Measurements from ENCODE around the gene KCNK4.
"Not testable (repeated sequence)": the region's sequence is repeated elsewhere in the genome, so short reads cannot be mapped to it uniquely, and the experiment has no call there.

The KCNK4 gene

DNA sequence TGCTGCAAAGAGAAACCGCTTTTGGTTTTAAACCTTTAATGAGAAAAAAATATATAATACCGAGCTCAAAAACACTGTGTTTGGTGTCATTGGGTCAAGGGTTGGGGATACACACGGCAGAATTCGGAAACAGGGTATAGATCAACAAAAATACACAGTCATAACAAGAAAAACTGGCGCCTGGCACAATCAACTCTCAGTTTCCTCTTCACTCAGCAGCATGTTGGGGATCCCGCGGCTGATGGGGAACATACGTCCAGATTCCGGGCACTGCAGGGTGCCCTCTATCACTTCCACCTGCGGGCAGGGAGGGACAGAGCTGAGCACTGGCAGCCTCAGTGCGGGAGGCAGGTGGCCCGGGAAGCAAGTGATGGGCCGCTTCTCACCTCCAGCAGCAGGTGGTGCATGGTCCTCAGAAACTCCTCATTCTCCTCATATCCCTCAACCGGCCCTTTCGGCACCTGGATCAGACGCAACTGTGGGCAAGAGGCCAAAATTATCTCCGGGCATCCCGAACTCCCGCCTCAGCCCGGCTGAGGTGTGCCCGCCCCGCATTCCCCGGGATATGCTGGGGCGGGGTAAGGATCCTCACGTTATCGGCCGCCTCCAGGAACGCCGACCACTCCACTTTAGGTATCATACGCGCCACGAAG, 25.7 kb downstream of the KCNK4 start:
- DNase-seq = peak in 6 of 42 donors; percentile 14 to 44 (median 30)

DNA sequence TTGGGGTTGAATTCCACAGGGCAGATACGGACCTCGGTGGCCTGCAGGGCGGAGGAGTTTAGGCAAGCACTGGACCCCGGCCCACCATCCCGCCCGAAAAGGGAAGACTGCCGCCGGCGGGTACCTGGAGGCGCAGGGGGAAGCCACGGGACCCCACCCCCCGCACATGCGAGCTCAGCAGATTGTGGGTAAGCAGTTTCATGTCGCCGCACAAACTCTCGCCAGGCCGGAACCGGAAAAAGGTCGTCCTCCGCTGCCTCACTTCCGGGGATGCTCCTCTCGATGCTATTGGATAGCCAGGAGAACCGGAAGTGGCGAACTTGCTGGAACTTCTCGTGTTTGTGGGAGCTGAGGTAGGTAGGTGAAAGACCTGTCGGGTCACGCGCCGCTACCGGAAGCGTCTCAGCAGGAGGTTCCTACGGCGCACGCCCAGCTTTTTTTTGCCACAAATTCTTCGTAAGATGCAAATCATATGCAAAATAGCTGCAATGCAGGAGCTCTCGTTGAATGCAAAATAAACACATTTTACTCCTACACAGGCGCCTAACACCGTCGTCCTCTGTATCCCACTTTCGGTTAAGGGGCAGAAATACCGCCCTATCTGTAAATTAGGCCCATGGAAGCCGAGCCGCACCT, 26.3 kb downstream of the KCNK4 start, which contains the start of gene TRMT112:
Gene TRMT112 (minus strand): TSS at position 235 of the 636 bp plus-strand sequence. CDS start 33 bp downstream, at position 202.
- peak; percentile 93 to 99 (median 98) for DNase-seq
- intact Hi-C loops (cut with DNase I) = loop anchor here (5.0 kb wide), 1 partner anchor 40 kb away; the partner anchor contains the start of gene RPS6KA4

More for the DNA sequence above, 25.7 kb downstream of the KCNK4 start:
- intact Hi-C loops (cut with DNase I) = loop anchor here (5.0 kb wide), 1 partner anchor 41 kb away; the partner anchor contains the start of gene RPS6KA4

DNA sequence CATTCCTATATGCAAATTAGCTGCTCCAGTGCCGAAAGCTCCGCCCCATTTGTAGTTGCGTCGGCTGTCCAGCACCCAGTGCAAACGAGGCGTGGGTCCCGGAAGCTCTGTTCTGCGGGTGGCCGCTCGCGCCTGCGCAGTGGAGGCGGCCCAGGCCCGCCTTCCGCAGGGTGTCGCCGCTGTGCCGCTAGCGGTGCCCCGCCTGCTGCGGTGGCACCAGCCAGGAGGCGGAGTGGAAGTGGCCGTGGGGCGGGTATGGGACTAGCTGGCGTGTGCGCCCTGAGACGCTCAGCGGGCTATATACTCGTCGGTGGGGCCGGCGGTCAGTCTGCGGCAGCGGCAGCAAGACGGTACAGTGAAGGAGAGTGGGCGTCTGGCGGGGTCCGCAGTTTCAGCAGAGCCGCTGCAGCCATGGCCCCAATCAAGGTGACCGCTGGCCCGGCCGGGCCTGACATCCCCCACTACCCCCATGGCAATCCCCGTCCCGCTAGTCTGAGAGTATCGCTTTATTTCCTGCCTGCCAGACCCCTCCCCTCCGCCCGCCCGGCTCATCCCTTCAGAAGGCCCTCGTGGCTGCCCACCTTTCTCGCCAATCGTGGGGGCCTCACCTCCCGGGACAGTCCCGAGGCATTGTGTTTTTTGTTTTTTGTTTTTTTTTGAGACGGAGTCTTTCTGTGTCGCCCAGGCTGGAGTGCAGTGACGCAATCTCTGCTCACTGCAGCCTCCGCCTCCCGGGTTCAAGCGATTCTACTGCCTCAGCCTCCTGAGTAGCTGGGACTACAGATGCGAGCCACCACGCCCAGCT, 27.1 kb downstream of the KCNK4 start, which contains the start of gene PRDX5:
Gene PRDX5 (plus strand): TSS at position 161 of the 805 bp plus-strand sequence. CDS start 95 bp downstream, at position 256.
- intact Hi-C loops (cut with DNase I) = loop anchor here (5.0 kb wide), 1 partner anchor 39 kb away; the partner anchor contains the start of gene RPS6KA4
- peak; percentile 94 to 99 (median 97) for DNase-seq

DNA sequence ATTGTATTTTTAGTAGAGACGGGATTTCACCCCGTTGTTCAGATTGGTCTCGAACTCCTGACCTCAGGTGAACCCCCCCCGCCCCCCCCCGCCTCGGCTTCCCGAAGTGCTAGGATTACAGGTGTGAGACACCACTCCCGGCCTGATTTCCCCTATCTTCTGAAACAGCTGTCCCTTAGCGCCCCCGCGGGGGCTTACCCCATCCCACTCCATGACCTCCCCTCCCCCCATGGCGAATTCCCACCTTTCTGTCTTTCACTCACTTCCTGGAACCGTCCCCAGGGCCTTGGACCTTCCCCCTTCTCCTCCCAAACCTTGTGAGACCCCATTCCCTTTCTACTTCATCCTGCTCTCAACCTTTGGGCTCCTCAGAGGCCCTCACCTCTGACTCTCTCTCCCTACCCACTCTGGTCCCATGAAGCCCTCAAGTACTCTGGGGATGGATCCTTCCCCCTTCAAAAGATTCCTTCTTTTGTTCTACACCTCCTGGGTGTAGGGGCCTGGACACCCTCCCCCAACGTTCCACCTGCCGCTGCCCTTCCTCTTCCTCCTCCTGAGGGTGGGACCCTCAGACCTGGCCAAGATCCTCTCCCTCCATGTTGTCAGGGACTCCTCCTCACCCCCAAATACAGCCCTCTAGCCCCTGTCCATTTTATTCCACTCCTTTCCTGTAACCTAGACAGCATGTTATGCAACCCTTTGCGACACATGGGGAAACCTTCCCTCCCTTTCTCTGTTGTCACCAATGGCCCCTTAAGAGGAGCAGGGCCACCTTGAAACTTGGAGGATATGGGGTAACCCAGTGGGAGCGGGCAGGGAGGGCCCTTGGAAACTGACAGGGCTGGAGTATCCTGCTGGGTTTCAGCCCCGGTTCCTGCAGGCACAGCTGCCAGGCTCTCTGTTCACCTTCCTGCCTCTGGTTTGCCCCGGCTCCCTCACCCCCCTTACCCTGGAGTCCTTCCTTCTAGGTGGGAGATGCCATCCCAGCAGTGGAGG, 28.0 kb downstream of the KCNK4 start:
- intact Hi-C loops (cut with DNase I) = loop anchor here (5.0 kb wide), 1 partner anchor 38 kb away; the partner anchor contains the start of gene RPS6KA4
- no peak for DNase-seq

DNA sequence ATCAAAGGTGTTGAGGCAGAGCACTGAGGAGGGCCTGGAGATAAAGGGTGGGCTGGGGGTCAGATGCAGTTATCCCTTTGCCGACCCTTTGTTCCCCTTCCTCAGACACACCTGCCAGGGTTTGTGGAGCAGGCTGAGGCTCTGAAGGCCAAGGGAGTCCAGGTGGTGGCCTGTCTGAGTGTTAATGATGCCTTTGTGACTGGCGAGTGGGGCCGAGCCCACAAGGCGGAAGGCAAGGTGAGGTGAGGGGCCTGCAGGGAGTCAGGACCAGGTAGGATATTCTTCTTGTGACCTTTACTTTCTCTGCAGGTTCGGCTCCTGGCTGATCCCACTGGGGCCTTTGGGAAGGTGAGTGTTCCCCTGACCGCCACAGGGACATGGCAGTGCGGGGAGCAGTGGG, 29.5 kb downstream of the KCNK4 start:
- no peak for DNase-seq
- intact Hi-C loops (cut with DNase I) = no loop called here

DNA sequence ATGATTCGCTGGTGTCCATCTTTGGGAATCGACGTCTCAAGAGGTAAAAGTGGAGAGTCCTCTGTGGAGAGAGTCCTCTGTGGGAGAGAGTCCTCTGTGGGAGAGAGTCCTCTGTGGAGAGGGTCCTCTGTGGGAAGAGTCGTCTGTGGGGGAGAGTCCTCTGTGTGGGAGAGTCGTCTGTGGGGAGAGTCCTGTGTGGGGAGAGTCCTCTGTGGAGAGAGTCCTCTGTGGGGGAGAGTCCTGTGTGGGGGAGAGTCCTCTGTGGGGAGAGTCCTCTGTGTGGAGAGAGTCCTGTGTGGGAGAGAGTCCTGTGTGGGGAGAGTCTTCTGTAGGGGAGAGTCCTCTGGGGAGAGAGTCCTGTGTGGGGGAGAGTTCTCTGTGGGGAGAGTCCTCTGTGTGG, 29.9 kb downstream of the KCNK4 start:
- no peak for DNase-seq
- intact Hi-C loops (cut with DNase I) = no loop called here

DNA sequence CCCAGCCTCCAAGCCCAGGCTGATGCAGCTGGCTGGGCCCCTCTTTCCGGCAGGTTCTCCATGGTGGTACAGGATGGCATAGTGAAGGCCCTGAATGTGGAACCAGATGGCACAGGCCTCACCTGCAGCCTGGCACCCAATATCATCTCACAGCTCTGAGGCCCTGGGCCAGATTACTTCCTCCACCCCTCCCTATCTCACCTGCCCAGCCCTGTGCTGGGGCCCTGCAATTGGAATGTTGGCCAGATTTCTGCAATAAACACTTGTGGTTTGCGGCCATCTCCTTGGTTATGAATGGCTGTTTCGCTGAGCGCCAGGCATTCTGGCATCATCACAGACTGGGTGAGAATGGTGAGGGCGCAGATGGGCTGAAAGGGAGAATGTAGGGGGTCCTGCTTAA, 30.4 kb downstream of the KCNK4 start:
- intact Hi-C loops (cut with DNase I) = no loop called here
- no peak for DNase-seq

DNA sequence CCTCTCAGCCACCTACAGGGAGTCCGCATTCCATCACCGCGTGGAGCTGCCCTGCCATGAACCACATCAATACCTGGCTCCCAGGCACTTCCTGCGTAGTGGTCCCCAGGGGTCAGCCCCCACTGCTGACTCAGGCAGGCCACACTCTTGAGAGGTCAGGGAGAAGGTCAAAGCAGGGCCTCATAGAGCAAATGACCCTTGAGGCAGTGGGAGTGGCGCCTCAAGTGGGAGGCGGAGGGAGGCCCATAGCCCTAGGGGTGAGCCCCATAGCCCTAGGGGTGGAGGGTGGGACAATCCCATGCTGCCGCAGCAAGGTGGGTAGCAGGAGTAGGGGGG, 31.8 kb downstream of the KCNK4 start:
- DNase-seq = no peak
- intact Hi-C loops (cut with DNase I) = no loop called here

DNA sequence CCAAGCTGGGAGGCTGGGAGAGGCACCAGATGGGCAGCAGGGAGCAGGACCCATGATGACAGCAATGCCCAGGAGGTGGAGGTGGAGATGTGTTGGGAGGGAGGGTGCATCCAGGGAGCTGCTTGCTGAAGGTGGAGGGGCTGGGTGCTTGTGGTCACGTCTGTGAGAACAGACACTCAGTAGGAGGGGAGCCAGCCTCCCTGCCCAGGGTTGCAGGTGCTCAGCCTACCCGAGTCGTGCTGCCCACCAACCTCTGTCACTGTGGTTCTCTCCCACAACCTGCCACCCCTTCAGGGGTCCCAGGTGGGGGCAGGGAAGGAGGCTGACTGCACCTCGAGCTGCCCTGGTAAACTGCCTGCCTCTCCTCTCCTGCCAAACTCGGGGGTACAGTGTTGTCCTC, 32.3 kb downstream of the KCNK4 start:
- intact Hi-C loops (cut with DNase I) = no loop called here

DNA sequence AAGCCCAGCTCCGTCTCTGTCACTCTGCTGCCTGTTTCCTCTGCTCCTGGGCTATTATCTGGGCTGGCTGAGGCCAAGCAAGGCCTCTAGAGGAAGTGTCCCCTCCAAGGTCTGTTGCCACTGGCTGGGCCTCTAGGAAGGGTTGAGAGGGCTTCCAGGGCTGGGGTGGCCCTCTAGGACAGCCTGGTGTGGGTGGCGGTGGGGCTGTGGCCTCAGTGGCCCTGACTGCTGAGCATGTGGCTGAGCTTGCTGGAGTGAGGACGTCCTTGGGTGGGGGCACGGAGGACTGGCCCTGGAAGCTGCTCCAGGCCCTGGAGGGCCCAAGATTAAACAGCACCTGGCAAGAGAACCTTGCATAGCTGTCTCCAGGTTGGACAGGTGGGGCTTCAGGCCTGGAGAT, 32.9 kb downstream of the KCNK4 start:
- intact Hi-C loops (cut with DNase I); DNase-seq: not testable (repeated sequence)

More for the DNA sequence above, 32.3 kb downstream of the KCNK4 start:
- no peak for DNase-seq

DNA sequence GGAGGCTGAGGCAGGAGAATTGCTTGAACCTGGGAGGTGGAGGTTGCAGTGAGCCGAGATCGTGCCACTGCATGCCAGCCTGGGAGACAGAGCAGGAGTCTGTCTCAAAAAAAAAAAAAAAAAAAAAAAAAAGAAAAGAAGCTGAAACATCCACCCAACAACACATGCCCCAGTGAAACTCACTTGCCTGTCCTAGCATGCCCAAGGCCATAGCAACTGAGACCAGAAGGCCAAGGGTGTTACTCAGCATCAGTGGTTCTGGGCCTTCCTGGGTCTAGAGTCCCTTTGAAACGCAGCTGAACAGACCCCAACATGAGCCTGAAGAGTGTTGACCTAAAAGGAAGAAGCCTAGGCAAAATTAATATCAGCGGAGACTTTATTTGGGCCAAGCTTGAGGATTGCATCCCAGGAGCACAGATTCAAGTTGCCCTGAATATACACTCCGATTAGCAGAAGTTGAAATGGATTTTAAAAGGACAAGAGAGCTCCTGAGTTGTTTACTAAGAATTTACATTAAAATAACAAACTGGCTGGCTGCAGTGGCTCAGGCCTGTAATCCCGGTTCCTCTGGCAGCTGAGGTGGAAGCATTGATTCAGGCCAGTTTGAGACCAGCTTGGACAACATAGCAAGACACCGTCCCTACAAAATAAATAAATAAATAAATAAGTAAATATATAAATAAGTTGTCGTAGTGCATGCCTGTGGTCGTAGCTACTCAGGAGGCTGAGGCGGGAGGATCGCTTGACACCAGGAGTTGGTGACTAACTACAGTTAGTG, 33.8 kb downstream of the KCNK4 start:
- intact Hi-C loops (cut with DNase I) = no loop called here

DNA sequence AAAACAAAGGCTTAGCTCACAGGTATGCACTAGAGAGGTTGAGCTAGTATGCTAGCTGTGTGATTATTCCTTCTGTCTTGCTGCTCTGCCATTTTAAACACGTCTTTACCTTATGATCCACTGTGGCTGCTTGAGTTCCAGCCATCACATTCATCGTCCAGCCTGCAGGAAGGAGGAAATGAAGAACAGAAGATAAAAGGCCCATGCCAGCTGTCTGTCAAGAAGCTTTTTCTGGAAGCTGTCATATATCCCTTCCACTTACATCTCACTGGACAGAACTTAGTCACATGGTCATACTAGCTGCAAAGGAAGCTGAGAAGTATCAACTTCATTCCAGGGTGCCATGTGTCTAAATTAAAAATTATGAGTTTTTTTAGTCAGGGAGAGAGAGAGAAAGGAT, 36.3 kb downstream of the KCNK4 start:
- no peak for DNase-seq
- intact Hi-C loops (cut with DNase I) = no loop called here

More for the DNA sequence above, 33.8 kb downstream of the KCNK4 start:
- DNase-seq = no peak

DNA sequence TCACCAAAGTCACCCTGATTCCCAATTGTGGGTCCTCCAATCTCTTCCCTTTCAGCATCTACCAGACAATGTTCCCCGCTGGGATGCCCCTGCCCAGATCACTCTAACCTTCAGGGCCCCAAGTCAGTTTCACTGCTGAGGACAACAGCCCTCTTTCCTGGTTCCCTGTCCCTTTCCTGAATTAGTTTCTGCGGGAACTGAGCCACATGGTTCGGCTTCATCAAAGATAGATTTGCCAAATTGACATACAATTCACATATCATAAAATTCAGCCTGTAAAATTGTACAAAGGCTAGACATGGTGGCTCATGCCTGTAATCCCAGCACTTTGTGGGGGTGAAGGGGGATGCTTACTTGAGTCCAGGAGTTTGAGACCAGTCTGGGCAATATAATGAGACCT, 36.9 kb downstream of the KCNK4 start:
- intact Hi-C loops (cut with DNase I) = no loop called here
- no peak for DNase-seq

DNA sequence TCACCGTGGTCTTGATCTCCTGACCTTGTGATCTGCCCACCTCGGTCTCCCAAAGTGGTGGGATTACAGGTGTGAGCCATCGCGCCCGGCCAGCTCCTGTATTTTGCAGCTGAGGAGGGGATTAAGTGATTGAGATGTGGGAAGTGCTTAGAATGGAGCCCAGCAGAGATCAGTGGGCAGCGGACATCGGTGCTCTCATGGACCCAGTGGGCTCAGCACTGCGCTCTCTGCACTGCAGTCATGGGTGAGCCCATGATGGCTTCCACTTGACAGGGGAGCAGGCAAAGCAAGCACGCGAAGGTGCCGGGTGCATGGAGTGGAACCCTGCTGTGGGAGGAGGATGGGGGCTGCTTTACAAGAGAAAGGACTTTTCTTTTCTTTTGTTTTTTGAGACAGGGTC, 39.8 kb downstream of the KCNK4 start:
- DNase-seq = no peak
- intact Hi-C loops (cut with DNase I) = no loop called here

DNA sequence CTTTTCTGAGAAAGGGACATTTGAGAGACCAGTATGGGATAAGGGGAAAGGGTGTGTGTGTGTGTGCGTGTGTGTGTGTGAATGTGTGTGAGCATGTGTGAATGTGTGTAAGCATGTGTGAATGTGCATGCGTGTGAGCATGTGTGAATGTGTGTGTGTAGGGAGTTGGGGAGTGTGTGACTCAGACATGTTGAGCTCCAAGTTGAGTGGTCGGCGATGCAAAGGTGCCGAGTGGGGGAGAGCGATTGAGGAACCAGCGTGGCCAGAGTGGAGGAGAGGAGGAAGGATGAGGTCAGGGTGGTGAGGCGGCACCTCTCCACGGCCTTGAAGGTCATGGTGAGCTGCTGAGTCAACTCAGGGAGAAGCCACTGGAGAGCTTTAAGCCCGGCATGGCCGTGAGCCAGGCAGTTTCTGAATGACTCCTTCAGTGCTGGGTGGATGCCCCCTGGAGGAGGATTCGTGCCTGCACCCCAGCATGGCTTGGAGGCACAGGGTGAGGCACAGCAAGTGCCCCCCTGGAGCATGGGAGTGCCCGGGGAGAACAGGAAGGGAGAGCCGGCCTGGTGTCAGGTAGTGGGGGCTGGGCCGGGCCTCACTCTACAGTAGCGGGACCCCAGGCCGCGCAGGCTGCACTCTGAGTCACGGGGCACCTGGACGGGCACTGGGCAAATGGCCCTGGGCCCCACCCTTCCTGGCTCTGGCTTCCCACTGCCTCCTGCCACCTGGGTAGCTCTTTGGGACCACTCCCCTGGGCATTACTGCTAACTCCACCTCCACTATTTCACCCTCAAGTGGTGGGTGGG, 40.7 kb downstream of the KCNK4 start:
- intact Hi-C loops (cut with DNase I) = no loop called here
- DNase-seq = peak in 28 of 42 donors; percentile 29 to 73 (median 48)

DNA sequence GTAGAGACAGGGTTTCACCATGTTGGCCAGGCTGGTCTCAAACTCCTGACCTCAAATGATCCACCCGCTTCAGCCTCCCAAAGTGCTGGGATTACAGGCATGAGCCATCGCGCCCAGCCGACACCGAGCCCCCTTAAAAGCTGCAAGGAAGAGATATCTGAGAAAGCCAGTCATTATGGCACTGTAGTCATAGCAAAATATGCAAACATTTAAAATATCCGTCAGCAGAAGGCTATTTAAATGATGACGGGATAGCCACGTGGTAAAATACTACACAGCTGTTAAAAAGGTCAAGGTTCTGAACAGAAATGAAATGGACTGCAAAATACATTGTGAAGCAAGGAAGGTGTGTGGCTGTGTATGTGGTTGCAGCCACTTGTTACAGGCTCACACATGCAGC, 42.5 kb downstream of the KCNK4 start:
- no peak for DNase-seq
- intact Hi-C loops (cut with DNase I) = no loop called here

Measured in head of caudate nucleus (tissue), 42 donors.